GM12878 (cell line): ENCODE data around the gene EIF2S2.

Experiments used
- EGR1 ChIP-seq, 2 experiments: IDR thresholded peaks; 1 replicate in 1 of 2; 2 replicates in 1 of 2; pipeline ENCODE4 v1.6.1; 2011 to 2012; ENCODE audit warnings: low read depth in 2 of 2, low read length in 2 of 2, borderline replicate concordance in 1 of 2, mild to moderate bottlenecking in 1 of 2, moderate library complexity in 1 of 2
- ELK1 ChIP-seq: IDR thresholded peaks from 2 replicates; pipeline ENCODE4 v1.6.1; 2012; ENCODE audit warnings: low read depth, low read length, improper control_type of control experiment
- EP300 ChIP-seq, 2 experiments: fragments of 150-350 bp in 1 of 2; IDR thresholded peaks; 2 replicates each; pipeline ENCODE4 v1.6.1; 2011 to 2012; ENCODE audit warnings: low read depth in 2 of 2, low read length in 2 of 2, borderline replicate concordance in 1 of 2, improper control_type of control experiment in 1 of 2, inconsistent platforms in 1 of 2; ENCODE audit not compliant: control insufficient read depth in 1 of 2
- EZH2 ChIP-seq: IDR thresholded peaks from 2 replicates; pipeline ENCODE4 v1.6.1; 2012; ENCODE audit warnings: low read depth, mild to moderate bottlenecking, control low read depth, inconsistent platforms, low read length, borderline replicate concordance; ENCODE audit not compliant: control insufficient read depth
- IKZF2 ChIP-seq, 2 experiments: fragments of 450-650 bp; IDR thresholded peaks; 2 replicates each; pipeline ENCODE4 v1.6.1; 2017; ENCODE audit warnings: mild to moderate bottlenecking in 2 of 2, moderate library complexity in 2 of 2
- NRF1 ChIP-seq: conservative IDR thresholded peaks from 2 replicates; pipeline ENCODE4 v1.6.1; 2011; ENCODE audit warnings: mild to moderate bottlenecking, low read depth, low read length, improper control_type of control experiment
- POLR2AphosphoS5 ChIP-seq: IDR thresholded peaks from 2 replicates; pipeline ENCODE4 v1.6.1; 2011; ENCODE audit warnings: mild to moderate bottlenecking, low read length, inconsistent platforms
- REST ChIP-seq: IDR thresholded peaks from 2 replicates; pipeline ENCODE4 v1.6.1; 2012; ENCODE audit warnings: mild to moderate bottlenecking, low read depth, low read length
- TBL1XR1 ChIP-seq: IDR thresholded peaks from 2 replicates; pipeline ENCODE4 v1.6.1; 2012; ENCODE audit warnings: low read depth, low read length, improper control_type of control experiment
- USF2 ChIP-seq: IDR thresholded peaks from 2 replicates; pipeline ENCODE4 v1.6.1; 2011; ENCODE audit warnings: low read depth, low read length, improper control_type of control experiment, borderline replicate concordance
- ZNF274 ChIP-seq: IDR thresholded peaks from one replicate; pipeline ENCODE4 v1.8.0; 2011; ENCODE audit not compliant: insufficient read length, insufficient read depth

- no peak for TF ChIP-seq USF2
- no peak for TF ChIP-seq NRF1
- TF ChIP-seq TBL1XR1, result no peak
- TF ChIP-seq IKZF2 (IDR thresholded peaks at IDR 0.05), result no peak
- TF ChIP-seq ELK1, result no peak
- no peak for TF ChIP-seq EP300 (IDR thresholded peaks at IDR 0.05; ENCODE audit: borderline replicate concordance in 1 of 2, control insufficient read depth in 1 of 2, low read depth in 2 of 2, low read length in 2 of 2)
- no peak for TF ChIP-seq EZH2
- TF ChIP-seq EGR1 (IDR thresholded peaks at IDR 0.05; ENCODE audit: borderline replicate concordance in 1 of 2, low read depth in 2 of 2, low read length in 2 of 2), result no peak
- no peak for TF ChIP-seq POLR2AphosphoS5
- no peak for TF ChIP-seq REST
- TF ChIP-seq ZNF274, result no peak
Observed at GRCh38 chr20:34060970-34061369, 51.1 kb downstream of the EIF2S2 start.
